ENCODE measurements around the gene TSC22D1. TPM values are rescaled to one million over a fixed set of nuclear protein-coding genes. Genes with fewer than 3 reads are reported as not detected.

TSC22D1 gene
- total RNA-seq, 3 donors from 2014 or later = 74.2 to 235 (median 232) TPM

DNA sequence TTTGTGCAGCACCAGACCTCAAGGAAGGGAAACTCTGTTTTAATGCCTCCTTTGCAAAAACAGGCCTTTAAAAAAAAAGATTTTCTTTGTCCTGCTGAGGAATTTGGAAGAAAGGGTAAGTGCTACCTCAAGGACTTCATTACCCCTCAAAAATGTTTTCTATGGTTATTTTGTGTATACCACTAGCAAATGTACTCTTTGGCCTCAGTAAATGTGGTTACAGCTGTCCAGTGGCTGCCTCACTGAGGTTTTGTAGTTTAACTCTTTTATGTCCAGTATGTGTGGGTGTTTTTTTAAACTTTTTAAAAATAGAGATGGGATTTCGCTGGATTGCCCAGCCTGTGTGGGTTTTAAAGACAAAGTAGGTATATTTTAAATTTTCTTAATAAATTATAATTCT lies 42.2 kb upstream of the TSC22D1 start:
- intact Hi-C loops (cut with DNase I; ENCODE audit: low total_unique reads) = no loop called here
- no peak overlapping the region for H3K4me3 ChIP-seq
- no peaks in the 10 kb centered on the region for H3K27me3 ChIP-seq
- H3K9me3 ChIP-seq = no peaks in the 10 kb centered on the region
- no peaks in the 10 kb centered on the region for H3K4me1 ChIP-seq
- no peaks in the 10 kb centered on the region for H3K36me3 ChIP-seq
- no peak for DNase-seq (ENCODE audit: low spot score in 2 of 2)
- no peak for TF ChIP-seq POLR2AphosphoS5 (IDR thresholded peaks at IDR 0.05)
- TF ChIP-seq, protein P1, sequence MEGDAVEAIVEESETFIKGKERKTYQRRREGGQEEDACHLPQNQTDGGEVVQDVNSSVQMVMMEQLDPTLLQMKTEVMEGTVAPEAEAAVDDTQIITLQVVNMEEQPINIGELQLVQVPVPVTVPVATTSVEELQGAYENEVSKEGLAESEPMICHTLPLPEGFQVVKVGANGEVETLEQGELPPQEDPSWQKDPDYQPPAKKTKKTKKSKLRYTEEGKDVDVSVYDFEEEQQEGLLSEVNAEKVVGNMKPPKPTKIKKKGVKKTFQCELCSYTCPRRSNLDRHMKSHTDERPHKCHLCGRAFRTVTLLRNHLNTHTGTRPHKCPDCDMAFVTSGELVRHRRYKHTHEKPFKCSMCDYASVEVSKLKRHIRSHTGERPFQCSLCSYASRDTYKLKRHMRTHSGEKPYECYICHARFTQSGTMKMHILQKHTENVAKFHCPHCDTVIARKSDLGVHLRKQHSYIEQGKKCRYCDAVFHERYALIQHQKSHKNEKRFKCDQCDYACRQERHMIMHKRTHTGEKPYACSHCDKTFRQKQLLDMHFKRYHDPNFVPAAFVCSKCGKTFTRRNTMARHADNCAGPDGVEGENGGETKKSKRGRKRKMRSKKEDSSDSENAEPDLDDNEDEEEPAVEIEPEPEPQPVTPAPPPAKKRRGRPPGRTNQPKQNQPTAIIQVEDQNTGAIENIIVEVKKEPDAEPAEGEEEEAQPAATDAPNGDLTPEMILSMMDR (IDR thresholded peaks at IDR 0.05) = no peak
- TF ChIP-seq POLR2A (IDR thresholded peaks at IDR 0.05) = no peak
- H3K27ac ChIP-seq = no peak overlapping the region

DNA sequence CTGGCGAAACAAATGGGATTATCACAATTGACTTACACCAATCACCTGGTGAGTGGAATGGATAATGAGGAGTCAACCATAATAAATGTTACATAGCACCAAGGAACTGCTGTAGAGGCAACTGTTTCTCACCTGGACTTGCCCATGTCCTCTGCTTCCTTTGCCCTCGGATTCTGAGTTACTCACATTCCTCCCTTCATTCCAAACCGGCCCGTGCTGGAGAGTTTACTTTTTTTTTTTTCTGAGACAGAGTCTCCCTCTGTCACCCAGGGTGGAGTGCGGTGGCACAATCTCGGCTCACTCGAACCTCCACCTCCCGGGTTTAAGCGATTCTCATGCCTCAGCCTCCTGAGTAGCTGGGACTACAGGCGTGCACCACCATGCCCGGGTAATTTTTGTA lies 41.5 kb upstream of the TSC22D1 start:
- no peak for DNase-seq (ENCODE audit: low spot score in 2 of 2)
- intact Hi-C loops (cut with DNase I; ENCODE audit: low total_unique reads) = no loop called here
- Histone ChIP-seq H3K27me3 (no peaks in the 10 kb centered on the region), H3K4me3 (no peak overlapping the region), H3K36me3 (no peaks in the 10 kb centered on the region), H3K9me3 (no peaks in the 10 kb centered on the region), H3K4me1 (no peaks in the 10 kb centered on the region), H3K27ac (no peak overlapping the region)
- TF ChIP-seq POLR2AphosphoS5 (IDR thresholded peaks at IDR 0.05) (no peak), POLR2A (IDR thresholded peaks at IDR 0.05) (no peak)
- TF ChIP-seq, protein P1 (IDR thresholded peaks at IDR 0.05) = no peak

DNA sequence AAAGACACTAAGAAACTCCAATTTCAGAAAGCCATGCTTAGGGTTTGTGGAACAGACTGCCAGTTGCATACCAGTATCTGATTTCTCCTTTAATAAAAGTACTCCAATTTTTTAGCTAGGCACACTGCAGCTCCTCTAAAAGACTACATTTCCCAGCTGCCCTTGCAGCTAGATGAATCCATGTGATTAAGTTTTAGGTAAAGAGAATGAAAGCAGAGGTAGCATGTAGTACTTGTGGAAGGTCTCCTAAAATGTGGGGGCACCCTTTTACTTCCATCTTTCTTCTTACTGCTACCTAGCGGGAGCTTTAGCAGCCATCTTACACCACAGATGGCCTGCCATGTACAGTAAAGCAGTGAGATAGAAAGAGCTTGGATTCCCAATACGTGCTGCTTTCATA lies 33.0 kb upstream of the TSC22D1 start:
- DNase-seq (ENCODE audit: low spot score in 2 of 2) = no peak
- no peak overlapping the region for H3K27ac ChIP-seq
- no peaks in the 10 kb centered on the region for H3K36me3 ChIP-seq
- H3K4me1 ChIP-seq = no peaks in the 10 kb centered on the region
- peaks cover 6 to 13% of the 10 kb centered on the region in 2 donors for H3K9me3 ChIP-seq
- intact Hi-C loops (cut with DNase I; ENCODE audit: low total_unique reads) = no loop called here
- no peaks in the 10 kb centered on the region for H3K27me3 ChIP-seq
- H3K4me3 ChIP-seq = no peak overlapping the region
- TF ChIP-seq, protein P1 (IDR thresholded peaks at IDR 0.05) = no peak

DNA sequence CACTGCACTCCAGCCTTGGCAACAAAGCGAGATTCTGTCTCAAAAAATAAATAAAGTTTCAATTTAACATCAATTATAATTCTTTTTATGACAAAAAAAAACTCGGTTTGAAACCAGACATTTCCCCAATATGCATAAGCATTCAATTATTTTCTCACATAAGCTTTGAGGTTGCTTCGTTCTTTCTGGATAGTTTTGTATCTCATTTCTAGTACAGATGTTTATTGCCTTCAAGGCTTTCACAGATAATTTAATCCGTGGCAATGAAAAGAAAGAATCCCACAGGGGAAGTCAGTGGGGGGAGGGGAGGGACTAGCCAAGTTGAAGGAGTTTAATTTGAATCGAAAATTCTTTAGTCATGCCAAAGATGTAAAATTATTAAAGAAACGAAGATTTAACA lies 29.6 kb upstream of the TSC22D1 start:
- intact Hi-C loops (cut with DNase I; ENCODE audit: low total_unique reads) = no loop called here
- TF ChIP-seq, protein P1 (IDR thresholded peaks at IDR 0.05) = no peak
- TF ChIP-seq POLR2AphosphoS5 (IDR thresholded peaks at IDR 0.05) (no peak), POLR2A (IDR thresholded peaks at IDR 0.05) (no peak)
- H3K4me1 ChIP-seq = no peaks in the 10 kb centered on the region
- peaks cover 6 to 7% of the 10 kb centered on the region in 2 donors for H3K9me3 ChIP-seq
- no peak for DNase-seq (ENCODE audit: low spot score in 2 of 2)
- no peaks in the 10 kb centered on the region for H3K27me3 ChIP-seq
- no peak overlapping the region for H3K4me3 ChIP-seq
- H3K36me3 ChIP-seq = no peaks in the 10 kb centered on the region
- H3K27ac ChIP-seq = no peak overlapping the region

DNA sequence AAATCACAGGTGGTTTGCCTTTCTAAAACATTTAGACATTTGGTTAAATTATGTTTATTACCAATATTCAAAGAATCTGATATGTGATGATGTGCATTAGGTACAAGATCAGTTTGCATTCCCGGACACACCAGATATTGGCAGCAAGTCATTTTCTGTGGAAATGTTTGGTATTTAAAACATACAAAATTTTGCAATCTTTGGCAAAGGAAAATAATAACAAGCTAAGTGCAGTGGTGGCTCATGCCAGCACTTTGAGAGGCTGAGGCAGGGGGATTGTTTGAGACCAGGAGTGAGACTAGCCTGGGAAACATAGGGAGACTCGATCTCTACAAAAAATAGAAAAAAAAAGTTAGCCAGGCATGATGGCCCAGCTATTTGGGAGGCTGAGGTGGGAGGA lies 29.1 kb upstream of the TSC22D1 start:
- Histone ChIP-seq H3K27ac (no peak overlapping the region), H3K4me1 (no peaks in the 10 kb centered on the region), H3K9me3 (peaks cover 2% of the 10 kb centered on the region in 2 donors), H3K4me3 (no peak overlapping the region), H3K36me3 (no peaks in the 10 kb centered on the region), H3K27me3 (no peaks in the 10 kb centered on the region)
- intact Hi-C loops (cut with DNase I; ENCODE audit: low total_unique reads) = no loop called here
- DNase-seq (ENCODE audit: low spot score in 2 of 2) = no peak
- TF ChIP-seq POLR2AphosphoS5 (IDR thresholded peaks at IDR 0.05) (no peak), POLR2A (IDR thresholded peaks at IDR 0.05) (no peak)
- TF ChIP-seq, protein P1 (IDR thresholded peaks at IDR 0.05) = no peak
